Measurements from ENCODE around the gene USP11.

The USP11 gene

DNA sequence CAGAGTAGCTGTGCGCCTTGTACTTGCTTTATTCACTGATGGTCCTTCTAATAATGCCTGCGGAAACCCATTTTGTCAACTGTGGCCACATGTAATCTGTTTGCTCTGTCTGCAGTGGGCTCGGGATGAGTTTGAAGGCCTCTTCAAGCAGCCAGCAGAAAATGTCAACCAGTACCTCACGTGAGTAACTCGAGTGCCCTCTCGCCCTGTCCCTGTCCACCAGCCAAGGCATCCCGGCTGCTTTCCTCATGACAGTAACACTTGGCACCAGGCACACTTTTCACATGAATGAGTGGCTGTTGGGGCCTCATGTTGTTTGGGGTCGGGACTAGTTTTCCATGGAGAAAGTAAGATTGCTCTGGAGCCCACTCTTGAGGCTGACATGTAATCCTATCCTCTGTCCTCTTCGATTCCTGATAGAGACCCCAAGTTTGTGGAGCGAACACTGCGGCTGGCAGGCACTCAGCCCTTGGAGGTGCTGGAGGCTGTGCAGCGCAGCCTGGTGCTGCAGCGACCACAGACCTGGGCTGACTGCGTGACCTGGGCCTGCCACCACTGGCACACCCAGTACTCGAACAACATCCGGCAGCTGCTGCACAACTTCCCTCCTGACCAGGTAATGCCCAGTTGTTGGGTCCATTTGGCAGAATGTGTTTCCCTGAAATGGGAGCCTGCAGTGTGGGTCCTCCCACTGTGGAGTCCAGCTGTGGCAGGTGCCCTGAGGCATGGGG lies 23.1 kb upstream of the USP11 start:
- Histone ChIP-seq H3K27me3 (ENCODE audit: control insufficient read depth, insufficient read depth, low read length) (no peaks in the 10 kb centered on the region), H3K36me3 (ENCODE audit: control insufficient read depth, insufficient read depth, low read length) (peaks cover 64% of the 10 kb centered on the region), H3K4me3 (ENCODE audit: low read length) (no peak overlapping the region), H3K4me1 (ENCODE audit: control insufficient read depth, insufficient read depth, low read length) (no peaks in the 10 kb centered on the region), H3K9ac (ENCODE audit: low read length) (no peak overlapping the region), H3K27ac (ENCODE audit: low read depth, low read length) (no peak overlapping the region)

- H3K27ac ChIP-seq (ENCODE audit: low read depth, low read length), result no peak overlapping the region
- H3K9ac ChIP-seq (ENCODE audit: low read length), result no peak overlapping the region
- no peaks in the 10 kb centered on the region for H3K4me1 ChIP-seq (ENCODE audit: control insufficient read depth, insufficient read depth, low read length)
- H3K27me3 ChIP-seq (ENCODE audit: control insufficient read depth, insufficient read depth, low read length), result no peaks in the 10 kb centered on the region
- H3K36me3 ChIP-seq (ENCODE audit: control insufficient read depth, insufficient read depth, low read length), result peaks cover 74% of the 10 kb centered on the region
- no peak overlapping the region for H3K4me3 ChIP-seq (ENCODE audit: low read length)
These were observed 22.0 kb upstream of the USP11 start for GRCh38 chrX:47210661-47211425.

DNA sequence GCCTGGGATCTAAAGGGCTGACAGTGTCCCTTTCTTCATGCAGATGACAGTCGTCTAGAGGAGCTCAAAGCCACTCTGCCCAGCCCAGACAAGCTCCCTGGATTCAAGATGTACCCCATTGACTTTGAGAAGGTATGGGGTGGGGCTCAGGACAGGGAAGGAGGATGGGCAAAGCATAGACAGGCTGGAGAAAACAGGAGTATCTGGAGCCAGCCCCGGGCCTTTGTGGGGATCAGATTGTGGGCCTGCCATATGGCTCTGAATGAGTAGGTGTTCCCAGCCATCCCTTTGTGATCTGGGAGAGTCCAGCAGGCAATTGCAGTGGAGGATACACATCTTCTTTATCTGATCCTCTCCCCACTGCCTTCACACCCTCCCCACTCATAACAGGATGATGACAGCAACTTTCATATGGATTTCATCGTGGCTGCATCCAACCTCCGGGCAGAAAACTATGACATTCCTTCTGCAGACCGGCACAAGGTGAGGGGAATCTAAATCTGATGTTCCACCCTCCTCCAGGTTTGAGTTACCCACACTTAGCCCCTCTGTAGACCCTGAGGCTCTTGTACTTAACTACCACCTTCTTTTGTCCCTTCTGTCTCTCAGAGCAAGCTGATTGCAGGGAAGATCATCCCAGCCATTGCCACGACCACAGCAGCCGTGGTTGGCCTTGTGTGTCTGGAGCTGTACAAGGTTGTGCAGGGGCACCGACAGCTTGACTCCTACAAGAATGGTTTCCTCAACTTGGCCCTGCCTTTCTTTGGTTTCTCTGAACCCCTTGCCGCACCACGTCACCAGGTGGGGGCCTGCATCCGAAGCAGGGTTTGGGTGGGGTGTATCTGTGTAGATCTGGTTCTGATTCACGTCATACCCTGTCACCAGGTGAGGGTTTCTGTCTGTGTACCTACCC lies 20.2 kb upstream of the USP11 start:
- peaks cover 71% of the 10 kb centered on the region for H3K36me3 ChIP-seq (ENCODE audit: control insufficient read depth, insufficient read depth, low read length)
- no peak overlapping the region for H3K9ac ChIP-seq (ENCODE audit: low read length)
- H3K27me3 ChIP-seq (ENCODE audit: control insufficient read depth, insufficient read depth, low read length), result no peaks in the 10 kb centered on the region
- no peak overlapping the region for H3K27ac ChIP-seq (ENCODE audit: low read depth, low read length)
- H3K4me1 ChIP-seq (ENCODE audit: control insufficient read depth, insufficient read depth, low read length), result peaks cover 8% of the 10 kb centered on the region
- no peak overlapping the region for H3K4me3 ChIP-seq (ENCODE audit: low read length)

- no peak overlapping the region for H3K27ac ChIP-seq (ENCODE audit: low read depth, low read length)
- H3K27me3 ChIP-seq (ENCODE audit: control insufficient read depth, insufficient read depth, low read length), result no peaks in the 10 kb centered on the region
- H3K9ac ChIP-seq (ENCODE audit: low read length), result no peak overlapping the region
- peaks cover 64% of the 10 kb centered on the region for H3K36me3 ChIP-seq (ENCODE audit: control insufficient read depth, insufficient read depth, low read length)
- peaks cover 8% of the 10 kb centered on the region for H3K4me1 ChIP-seq (ENCODE audit: control insufficient read depth, insufficient read depth, low read length)
- H3K4me3 ChIP-seq (ENCODE audit: low read length), result no peak overlapping the region
These were observed 18.3 kb upstream of the USP11 start for GRCh38 chrX:47214435-47215077.

GRCh38 chrX:47215291-47215900 lies 17.4 kb upstream of the USP11 start:
- Histone ChIP-seq H3K4me1 (ENCODE audit: control insufficient read depth, insufficient read depth, low read length) (peaks cover 14% of the 10 kb centered on the region), H3K36me3 (ENCODE audit: control insufficient read depth, insufficient read depth, low read length) (peaks cover 56% of the 10 kb centered on the region), H3K9ac (ENCODE audit: low read length) (no peak overlapping the region), H3K27ac (ENCODE audit: low read depth, low read length) (no peak overlapping the region), H3K4me3 (ENCODE audit: low read length) (no peak overlapping the region), H3K27me3 (ENCODE audit: control insufficient read depth, insufficient read depth, low read length) (no peaks in the 10 kb centered on the region)

DNA sequence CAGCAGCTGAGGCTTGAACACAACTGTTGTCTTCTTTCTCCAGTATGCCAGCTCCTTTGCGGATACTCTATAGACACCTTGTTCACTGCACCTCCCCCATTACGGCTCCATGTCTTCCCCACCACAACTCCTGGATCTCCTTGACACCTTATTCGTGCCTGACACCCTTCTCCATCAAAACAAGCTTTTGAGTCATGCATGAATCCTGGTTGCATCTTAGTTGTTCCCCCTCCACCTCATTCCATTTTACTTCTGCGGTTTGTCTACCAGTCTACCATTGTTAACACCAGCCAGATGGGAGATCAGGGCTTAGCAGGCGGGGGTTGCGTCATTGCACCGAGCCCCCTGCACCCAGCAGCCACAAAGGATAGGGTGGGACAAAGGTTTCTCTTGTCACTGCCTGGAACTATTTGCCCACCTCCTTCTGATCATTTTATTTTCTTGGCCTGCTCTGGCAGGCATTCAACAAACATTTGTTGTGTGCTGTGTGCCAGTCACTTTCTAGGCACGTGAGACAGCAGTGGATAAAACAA lies 16.4 kb upstream of the USP11 start:
- H3K4me3 ChIP-seq (ENCODE audit: low read length), result peak overlapping the region; percentile 6
- H3K9ac ChIP-seq (ENCODE audit: low read length), result peak overlapping the region; percentile 3
- H3K27ac ChIP-seq (ENCODE audit: low read depth, low read length), result peak overlapping the region; percentile 77
- peaks cover 45% of the 10 kb centered on the region for H3K36me3 ChIP-seq (ENCODE audit: control insufficient read depth, insufficient read depth, low read length)
- H3K27me3 ChIP-seq (ENCODE audit: control insufficient read depth, insufficient read depth, low read length), result no peaks in the 10 kb centered on the region
- H3K4me1 ChIP-seq (ENCODE audit: control insufficient read depth, insufficient read depth, low read length), result peaks cover 14% of the 10 kb centered on the region

GRCh38 chrX:47217121-47217851 lies 15.5 kb upstream of the USP11 start:
- Histone ChIP-seq H3K27ac (ENCODE audit: low read depth, low read length) (peak overlapping the region; percentile 77), H3K36me3 (ENCODE audit: control insufficient read depth, insufficient read depth, low read length) (peaks cover 38% of the 10 kb centered on the region), H3K4me1 (ENCODE audit: control insufficient read depth, insufficient read depth, low read length) (peaks cover 14% of the 10 kb centered on the region), H3K27me3 (ENCODE audit: control insufficient read depth, insufficient read depth, low read length) (no peaks in the 10 kb centered on the region), H3K4me3 (ENCODE audit: low read length) (peak overlapping the region; percentile 27), H3K9ac (ENCODE audit: low read length) (no peak overlapping the region)

- Histone ChIP-seq H3K4me3 (ENCODE audit: low read length) (peak overlapping the region; percentile 94), H3K27ac (ENCODE audit: low read depth, low read length) (peak overlapping the region; percentile 98), H3K36me3 (ENCODE audit: control insufficient read depth, insufficient read depth, low read length) (peaks cover 32% of the 10 kb centered on the region), H3K4me1 (ENCODE audit: control insufficient read depth, insufficient read depth, low read length) (peaks cover 14% of the 10 kb centered on the region), H3K9ac (ENCODE audit: low read length) (peak overlapping the region; percentile 93), H3K27me3 (ENCODE audit: control insufficient read depth, insufficient read depth, low read length) (no peaks in the 10 kb centered on the region)
These were observed 14.9 kb upstream of the USP11 start for GRCh38 chrX:47217852-47218279.

DNA sequence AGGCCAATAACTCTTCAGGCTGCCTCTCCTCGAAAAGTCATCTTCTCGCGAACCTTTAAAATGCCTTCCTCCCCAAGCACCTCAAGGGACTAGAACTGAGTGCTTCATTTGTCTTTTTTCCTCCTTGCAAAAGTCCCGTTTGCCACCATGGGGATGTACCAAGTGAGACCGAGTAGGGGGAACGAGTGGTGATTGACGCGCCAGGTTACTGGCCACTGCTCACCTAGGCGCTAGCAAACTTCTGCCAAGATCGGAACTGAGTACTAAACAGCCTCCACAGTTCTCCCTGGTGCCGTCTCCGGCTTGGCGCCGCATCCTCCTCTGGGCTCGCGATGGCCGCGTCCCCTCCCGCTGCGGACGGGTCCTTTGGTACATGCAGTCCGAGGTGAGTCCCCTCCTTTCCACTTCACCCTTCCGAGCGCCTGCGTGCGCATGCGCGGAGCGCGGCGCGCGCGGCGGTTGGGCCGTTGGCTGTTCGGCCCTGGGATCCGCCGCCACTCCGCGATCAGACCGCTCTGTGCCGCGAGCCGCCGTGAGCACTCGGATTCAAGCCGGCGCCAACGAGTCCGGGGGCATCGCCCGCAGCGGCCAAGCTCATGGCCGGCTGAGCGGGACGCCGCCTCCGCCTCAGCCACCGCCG lies 14.4 kb upstream of the USP11 start, which contains the start of gene CDK16:
TSS of gene CDK16 (plus strand) at position 402 of the 640 bp plus-strand sequence. CDS start 4,877 bp downstream, outside the sequence.
- peak within 1 kb of the TSS; percentile 93 for H3K9ac ChIP-seq (ENCODE audit: low read length)
- peak within 1 kb of the TSS; percentile 94 for H3K4me3 ChIP-seq (ENCODE audit: low read length)
- H3K27me3 ChIP-seq (ENCODE audit: control insufficient read depth, insufficient read depth, low read length), result no peaks in the 10 kb centered on the region
- H3K4me1 ChIP-seq (ENCODE audit: control insufficient read depth, insufficient read depth, low read length), result peaks cover 14% of the 10 kb centered on the region
- peaks cover 28% of the 10 kb centered on the region for H3K36me3 ChIP-seq (ENCODE audit: control insufficient read depth, insufficient read depth, low read length)
- H3K27ac ChIP-seq (ENCODE audit: low read depth, low read length), result peak within 1 kb of the TSS; percentile 98

DNA sequence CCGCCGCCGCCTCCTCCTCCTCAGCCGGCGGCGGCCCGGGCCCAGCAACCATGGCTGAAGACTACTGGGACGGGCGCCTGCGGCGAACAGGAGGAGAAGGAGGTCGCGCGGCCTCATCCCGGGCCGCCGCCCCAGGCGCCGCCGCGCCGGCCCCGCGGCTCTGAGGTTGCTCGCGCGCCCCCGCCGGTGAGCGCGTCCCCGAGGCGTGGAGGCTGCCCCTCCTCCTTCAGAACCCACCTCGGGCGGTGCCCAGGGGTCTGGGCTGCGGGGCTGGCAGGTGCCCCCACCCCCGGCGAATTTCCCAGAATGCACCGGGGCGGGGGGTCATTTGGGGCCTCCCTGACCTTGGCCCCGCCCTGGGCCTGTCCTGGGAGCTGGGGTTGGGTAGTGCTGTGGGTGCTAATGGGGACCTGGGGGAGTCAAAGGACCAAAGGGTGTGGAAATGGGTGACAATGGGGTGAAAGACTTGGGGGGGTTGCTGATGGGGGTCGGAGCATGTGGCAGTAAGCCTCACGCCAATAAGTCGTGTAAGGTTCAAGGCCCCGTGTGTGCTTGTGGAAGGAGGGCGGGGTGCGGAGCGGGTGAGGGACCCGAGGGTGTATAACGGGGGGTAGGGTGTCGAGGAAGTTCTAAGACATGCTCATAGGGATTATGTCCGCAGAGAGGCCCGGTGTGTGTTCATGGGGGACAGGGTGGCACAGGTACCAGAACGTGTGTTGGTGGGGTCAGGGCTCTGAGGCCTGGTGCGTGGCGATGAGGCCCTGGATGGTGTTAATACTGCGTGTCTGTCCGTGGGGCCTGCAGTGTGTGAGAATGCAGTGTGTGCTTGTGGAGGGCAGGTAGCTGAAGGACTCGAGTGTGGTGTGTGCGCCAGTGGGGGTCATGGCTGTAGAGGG lies 13.6 kb upstream of the USP11 start:
- Histone ChIP-seq H3K9ac (ENCODE audit: low read length) (peak overlapping the region; percentile 93), H3K36me3 (ENCODE audit: control insufficient read depth, insufficient read depth, low read length) (peaks cover 31% of the 10 kb centered on the region), H3K27me3 (ENCODE audit: control insufficient read depth, insufficient read depth, low read length) (no peaks in the 10 kb centered on the region), H3K4me1 (ENCODE audit: control insufficient read depth, insufficient read depth, low read length) (peaks cover 14% of the 10 kb centered on the region), H3K4me3 (ENCODE audit: low read length) (peak overlapping the region; percentile 94), H3K27ac (ENCODE audit: low read depth, low read length) (peak overlapping the region; percentile 98)
